Fibroblast of lung (primary cell): ENCODE results near the gene TLE2. TPM values are rescaled to one million over a fixed set of nuclear protein-coding genes. Genes with fewer than 3 reads are reported as not detected.

ENCODE experiments used
- DNase-seq, 2 donors: peaks; one replicate each; pipeline versions ENCODE4 v3.0.0 to v3.0.0-alpha.2; 2010; ENCODE audit warnings: low read depth in 2 of 2
- H2AFZ ChIP-seq: 2 replicates; pipeline ENCODE4 v1.5.1; 2012; ENCODE audit warnings: low read length, control low read depth, inconsistent platforms
- H3K27ac ChIP-seq: 2 replicates; pipeline ENCODE4 v1.5.1; 2011; ENCODE audit warnings: low read length, control low read depth; ENCODE audit not compliant: insufficient read depth
- H3K27me3 ChIP-seq: 2 replicates; pipeline ENCODE4 v1.5.1; 2011; ENCODE audit warnings: mild to moderate bottlenecking, low read length; ENCODE audit not compliant: control insufficient read depth, insufficient read depth
- H3K36me3 ChIP-seq: 2 replicates; pipeline ENCODE4 v1.5.1; 2011; ENCODE audit warnings: low read length; ENCODE audit not compliant: control insufficient read depth, insufficient read depth
- H3K4me1 ChIP-seq: 2 replicates; pipeline ENCODE4 v1.5.1; 2011; ENCODE audit warnings: low read length; ENCODE audit not compliant: control insufficient read depth, insufficient read depth; ENCODE audit errors: extremely low read depth
- H3K4me2 ChIP-seq: 2 replicates; pipeline ENCODE4 v1.5.1; 2011; ENCODE audit warnings: low read length, control low read depth; ENCODE audit not compliant: insufficient read depth; ENCODE audit errors: extremely low read depth
- H3K4me3 ChIP-seq, 4 experiments: fragments of 200-600 bp in 1 of 4; sonication (generic) in 1 of 4; replicated peaks in 1 of 4; 2 replicates each; pipeline ENCODE4 v1.5.1; 2011 to 2016; ENCODE audit warnings: low read length in 4 of 4, low read depth in 3 of 4, mild to moderate bottlenecking in 3 of 4, control low read depth in 2 of 4, inconsistent platforms in 1 of 4, mixed read lengths in 1 of 4; ENCODE audit not compliant: insufficient read depth in 1 of 4; ENCODE audit errors: control extremely low read depth in 1 of 4
- H3K79me2 ChIP-seq: 2 replicates; pipeline ENCODE4 v1.5.1; 2012; ENCODE audit warnings: mild to moderate bottlenecking, low read length, inconsistent platforms; ENCODE audit not compliant: control insufficient read depth, insufficient read depth
- H3K9ac ChIP-seq: 2 replicates; pipeline ENCODE4 v1.5.1; 2011; ENCODE audit warnings: mild to moderate bottlenecking, low read length, control low read depth; ENCODE audit not compliant: insufficient read depth
- H3K9me3 ChIP-seq: 2 replicates; pipeline ENCODE4 v1.5.1; 2012; ENCODE audit warnings: low read depth, low read length; ENCODE audit not compliant: control insufficient read depth, insufficient read depth
- H4K20me1 ChIP-seq: 2 replicates; pipeline ENCODE4 v1.5.1; 2011; ENCODE audit warnings: low read length; ENCODE audit not compliant: control insufficient read depth, insufficient read depth; ENCODE audit errors: extremely low read depth
- EZH2 ChIP-seq: IDR thresholded peaks from 2 replicates; pipeline ENCODE4 v1.5.1; 2012; ENCODE audit warnings: low read length, control low read depth, mild to moderate bottlenecking; ENCODE audit errors: missing control alignments
- polyA plus RNA-seq, 2 donors: library from polyadenylated mRNA; depleted of rRNA in 1 of 2; stranded (reverse) in 1 of 2; unstranded in 1 of 2; fragments of >200 nt; gene quantifications; 2 replicates each; pipeline ENCODE4 v1.2.1, GENCODE V29; 2011 to 2012; ENCODE audit warnings: missing spikeins in 1 of 2
- total RNA-seq: library from RNA; depleted of rRNA; stranded (reverse); fragments of >200 nt; gene quantifications from 2 replicates; pipeline ENCODE4 v1.2.1, GENCODE V29; 2014
- TF ChIP-seq, protein P1 (sequence below), 2 donors: IDR thresholded peaks in 1 of 2; conservative IDR thresholded peaks in 1 of 2; 1 replicate in 1 of 2; 2 replicates in 1 of 2; pipeline ENCODE4 v1.5.1; 2011 to 2012; ENCODE audit warnings: low read length in 2 of 2, control low read depth in 1 of 2, inconsistent platforms in 1 of 2, low read depth in 1 of 2, mild to moderate bottlenecking in 1 of 2

TLE2 gene
- total and polyA plus RNA-seq, 2 donors (not counting 1 experiment from before 2014, with no cell fraction given) = 1.8 to 3.8 TPM

DNA sequence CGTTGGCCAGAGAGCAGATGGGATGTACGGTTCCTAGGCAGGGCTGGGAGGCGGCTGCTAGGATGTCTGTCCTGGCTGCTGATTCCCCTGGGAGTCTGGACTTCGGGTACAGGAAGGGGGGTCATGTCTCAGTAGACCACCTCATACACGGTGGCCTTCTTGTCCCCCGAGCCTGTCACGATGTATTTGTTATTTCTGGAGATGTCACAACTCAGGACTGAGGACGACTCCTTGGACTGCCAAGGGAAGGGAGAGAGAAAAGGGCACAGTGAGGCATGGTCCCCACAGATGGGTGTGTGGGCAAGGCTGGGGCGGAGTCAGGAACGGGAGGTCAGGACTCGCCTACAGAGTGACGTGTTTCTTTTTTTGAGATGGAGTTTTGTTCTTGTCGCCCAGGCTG lies 31.4 kb downstream of the TLE2 start:
- no peak for DNase-seq
- Histone ChIP-seq H3K4me3 (no peak overlapping the region), H3K4me1 (no peaks in the 10 kb centered on the region), H3K9ac (no peak overlapping the region), H3K27me3 (no peaks in the 10 kb centered on the region), H3K36me3 (no peaks in the 10 kb centered on the region), H2AFZ (no peak overlapping the region), H3K9me3 (no peaks in the 10 kb centered on the region), H3K79me2 (no peaks in the 10 kb centered on the region), H3K4me2 (no peak overlapping the region), H3K27ac (no peak overlapping the region), H4K20me1 (no peaks in the 10 kb centered on the region)
- TF ChIP-seq, protein P1, sequence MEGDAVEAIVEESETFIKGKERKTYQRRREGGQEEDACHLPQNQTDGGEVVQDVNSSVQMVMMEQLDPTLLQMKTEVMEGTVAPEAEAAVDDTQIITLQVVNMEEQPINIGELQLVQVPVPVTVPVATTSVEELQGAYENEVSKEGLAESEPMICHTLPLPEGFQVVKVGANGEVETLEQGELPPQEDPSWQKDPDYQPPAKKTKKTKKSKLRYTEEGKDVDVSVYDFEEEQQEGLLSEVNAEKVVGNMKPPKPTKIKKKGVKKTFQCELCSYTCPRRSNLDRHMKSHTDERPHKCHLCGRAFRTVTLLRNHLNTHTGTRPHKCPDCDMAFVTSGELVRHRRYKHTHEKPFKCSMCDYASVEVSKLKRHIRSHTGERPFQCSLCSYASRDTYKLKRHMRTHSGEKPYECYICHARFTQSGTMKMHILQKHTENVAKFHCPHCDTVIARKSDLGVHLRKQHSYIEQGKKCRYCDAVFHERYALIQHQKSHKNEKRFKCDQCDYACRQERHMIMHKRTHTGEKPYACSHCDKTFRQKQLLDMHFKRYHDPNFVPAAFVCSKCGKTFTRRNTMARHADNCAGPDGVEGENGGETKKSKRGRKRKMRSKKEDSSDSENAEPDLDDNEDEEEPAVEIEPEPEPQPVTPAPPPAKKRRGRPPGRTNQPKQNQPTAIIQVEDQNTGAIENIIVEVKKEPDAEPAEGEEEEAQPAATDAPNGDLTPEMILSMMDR (conservative IDR thresholded peaks at IDR 0.05 in 1 of 2, IDR thresholded peaks at IDR 0.05 in 1 of 2; ENCODE audit: low read depth in 1 of 2, low read length in 2 of 2) = no peak
- no peak for TF ChIP-seq EZH2

DNA sequence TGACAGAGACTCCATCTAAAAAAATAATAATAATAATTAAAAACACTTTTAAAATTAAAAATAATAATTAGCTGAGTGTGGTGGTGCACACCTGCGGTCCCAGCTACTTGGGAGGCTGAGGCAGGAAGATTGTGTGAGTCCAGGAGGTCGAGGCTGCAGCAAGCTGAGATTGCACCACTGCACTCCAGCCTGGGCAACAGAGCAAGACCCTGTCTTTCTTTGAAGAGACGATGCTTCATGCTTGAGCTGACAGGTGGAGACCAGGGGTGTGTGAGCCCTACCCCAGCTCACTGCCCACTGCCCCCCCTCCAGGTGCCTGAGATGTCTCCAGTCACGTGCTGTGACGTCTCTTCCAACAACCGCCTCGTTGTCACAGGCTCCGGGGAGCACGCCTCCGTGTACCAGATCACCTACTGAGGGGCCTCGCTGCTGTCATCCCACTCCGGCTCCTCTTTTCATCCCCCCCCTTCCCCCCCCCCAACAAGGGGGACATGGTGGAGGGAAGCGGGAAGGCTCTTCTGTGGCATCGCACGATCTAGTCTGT lies 34.4 kb downstream of the TLE2 start:
- no peak overlapping the region for H3K27ac ChIP-seq
- H3K9me3 ChIP-seq = no peaks in the 10 kb centered on the region
- peaks cover 1% of the 10 kb centered on the region for H4K20me1 ChIP-seq
- H3K79me2 ChIP-seq = no peaks in the 10 kb centered on the region
- H2AFZ ChIP-seq = no peak overlapping the region
- no peak overlapping the region for H3K9ac ChIP-seq
- H3K4me1 ChIP-seq = no peaks in the 10 kb centered on the region
- no peak for TF ChIP-seq EZH2
- TF ChIP-seq, protein P1 (conservative IDR thresholded peaks at IDR 0.05 in 1 of 2, IDR thresholded peaks at IDR 0.05 in 1 of 2; ENCODE audit: low read depth in 1 of 2, low read length in 2 of 2) = no peak
- H3K4me2 ChIP-seq = no peak overlapping the region
- DNase-seq = no peak
- no peaks in the 10 kb centered on the region for H3K27me3 ChIP-seq
- no peaks in the 10 kb centered on the region for H3K36me3 ChIP-seq
- H3K4me3 ChIP-seq = no peak overlapping the region

DNA sequence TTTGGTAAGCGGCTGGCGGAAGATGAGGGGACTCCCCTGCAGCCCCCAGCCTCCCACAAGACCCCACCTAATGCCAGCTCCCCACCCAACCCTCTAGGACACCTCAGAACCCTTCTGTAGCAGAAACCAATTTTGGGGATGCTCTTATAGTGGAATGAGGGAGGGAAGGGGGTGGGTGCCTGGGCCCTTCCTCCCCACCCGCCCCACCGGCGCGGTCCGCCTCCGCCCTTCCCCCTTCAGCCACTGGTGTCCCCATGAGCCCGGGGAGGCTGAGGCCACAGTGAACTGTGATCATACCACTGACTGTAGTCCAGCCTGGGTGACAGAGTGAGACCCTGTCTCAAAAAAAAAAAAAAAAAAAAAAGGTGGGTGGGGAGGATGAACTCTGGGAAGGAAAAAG lies 35.5 kb downstream of the TLE2 start:
- H2AFZ ChIP-seq = no peak overlapping the region
- H3K9me3 ChIP-seq = no peaks in the 10 kb centered on the region
- H3K4me1 ChIP-seq = no peaks in the 10 kb centered on the region
- TF ChIP-seq EZH2 = no peak
- TF ChIP-seq, protein P1 (conservative IDR thresholded peaks at IDR 0.05 in 1 of 2, IDR thresholded peaks at IDR 0.05 in 1 of 2; ENCODE audit: low read depth in 1 of 2, low read length in 2 of 2) = no peak
- no peak overlapping the region for H3K4me2 ChIP-seq
- no peak overlapping the region for H3K9ac ChIP-seq
- no peak for DNase-seq
- no peaks in the 10 kb centered on the region for H3K36me3 ChIP-seq
- no peaks in the 10 kb centered on the region for H3K27me3 ChIP-seq
- peaks cover 1% of the 10 kb centered on the region for H4K20me1 ChIP-seq
- H3K4me3 ChIP-seq = no peak overlapping the region
- no peaks in the 10 kb centered on the region for H3K79me2 ChIP-seq
- no peak overlapping the region for H3K27ac ChIP-seq
